Right forelimb (tissue), 1 donor: Measurements from ENCODE around the gene GTF2IRD1.
A peak's percentile ranks its signal among the peaks of the same experiment; 100 is the strongest.
"Not testable (repeated sequence)": the region's sequence is repeated elsewhere in the genome, so short reads cannot be mapped to it uniquely, and the experiment has no call there.

Experiments used
- DNase-seq: peaks from one replicate; pipeline ENCODE4 v3.0.0-alpha.2; 2018

GTF2IRD1 gene

DNA sequence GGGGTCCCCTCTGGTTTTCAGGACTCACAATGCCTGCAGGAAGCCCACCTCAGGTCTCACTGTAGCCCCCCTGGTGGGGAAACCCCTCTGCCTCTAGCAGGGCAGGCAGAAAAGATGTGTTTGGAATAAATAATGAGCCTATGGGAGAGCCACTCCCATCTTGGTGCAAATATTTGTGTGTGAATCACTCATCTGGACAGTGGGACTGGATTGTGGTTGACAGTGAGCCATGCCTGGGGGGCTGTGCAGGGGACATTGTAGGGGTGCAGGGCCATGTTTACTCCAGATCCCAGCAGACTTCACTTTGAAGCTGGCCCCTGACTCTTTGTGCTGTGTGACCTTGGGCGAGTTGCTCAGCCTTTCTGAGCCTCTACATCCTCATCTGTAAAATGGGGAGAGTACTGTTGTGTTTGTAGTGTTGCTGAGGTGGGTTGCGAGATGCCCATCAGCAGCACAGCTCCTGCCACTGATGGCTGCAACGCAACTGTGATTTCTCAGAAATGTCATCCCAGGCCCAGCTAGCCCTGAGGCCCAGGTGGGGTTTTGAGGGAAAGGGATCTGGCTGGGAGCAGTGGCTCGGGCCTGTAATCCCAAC is 20.7 kb downstream of the GTF2IRD1 start:
- no peak for DNase-seq

DNA sequence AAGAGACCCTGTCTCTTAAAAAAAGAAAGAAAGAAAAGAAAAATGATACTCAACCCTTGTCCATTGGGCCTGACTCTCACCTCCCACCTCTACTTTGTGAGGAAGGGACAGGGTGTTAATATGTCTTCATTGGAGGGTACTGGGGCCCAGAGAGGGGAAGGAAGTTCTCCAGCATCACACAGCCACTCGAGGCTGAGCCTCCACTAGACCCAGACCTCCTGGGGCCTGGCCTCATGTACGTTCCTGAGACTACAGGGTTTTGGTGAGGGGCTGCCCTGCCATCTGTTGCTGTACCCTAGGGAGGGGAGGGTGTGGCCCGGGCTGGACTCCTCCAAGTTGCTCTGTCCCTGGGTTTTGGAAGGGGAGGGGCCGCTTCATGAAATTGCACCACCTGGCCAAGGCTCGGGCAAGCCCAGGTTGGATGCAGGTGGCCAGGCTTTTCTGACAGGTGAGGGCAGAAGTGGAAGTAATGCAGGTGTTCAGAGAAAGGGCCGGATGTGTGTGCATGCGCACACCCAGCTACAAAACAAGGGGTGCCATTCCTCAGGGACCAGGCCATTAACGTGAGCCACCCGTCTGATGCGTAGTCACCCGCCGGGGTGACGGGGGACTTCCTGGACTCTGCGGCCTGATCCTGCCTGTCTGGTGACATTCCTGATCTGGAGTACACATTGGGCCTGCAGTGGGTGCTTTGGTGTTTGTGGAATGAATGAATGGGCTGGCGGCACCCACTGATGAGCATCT is 21.7 kb downstream of the GTF2IRD1 start:
- DNase-seq, result no peak

DNA sequence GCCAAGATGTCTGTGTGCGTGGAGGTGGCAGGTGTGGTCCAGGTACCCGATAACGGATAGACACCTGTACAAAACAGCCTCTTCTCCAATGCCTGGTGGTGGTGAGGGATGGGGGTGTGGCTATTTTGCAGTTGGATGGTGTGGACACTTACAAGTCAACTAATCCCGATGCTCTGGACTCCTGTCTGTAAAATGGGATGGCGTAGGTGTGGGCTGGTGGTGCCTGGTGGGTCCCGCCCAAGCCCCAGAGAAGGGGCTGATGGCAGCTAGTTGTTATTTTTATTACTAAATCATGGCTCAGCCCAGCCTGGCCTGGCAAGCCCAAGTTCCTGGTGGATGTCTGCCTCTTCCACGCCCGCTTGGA is 22.3 kb downstream of the GTF2IRD1 start:
- no peak for DNase-seq

- DNase-seq, result no peak
Measured at GRCh38 chr7:74476626-74477025, 22.9 kb downstream of the GTF2IRD1 start.

- no peak for DNase-seq
Measured at GRCh38 chr7:74478671-74479065, 25.0 kb downstream of the GTF2IRD1 start.

DNA sequence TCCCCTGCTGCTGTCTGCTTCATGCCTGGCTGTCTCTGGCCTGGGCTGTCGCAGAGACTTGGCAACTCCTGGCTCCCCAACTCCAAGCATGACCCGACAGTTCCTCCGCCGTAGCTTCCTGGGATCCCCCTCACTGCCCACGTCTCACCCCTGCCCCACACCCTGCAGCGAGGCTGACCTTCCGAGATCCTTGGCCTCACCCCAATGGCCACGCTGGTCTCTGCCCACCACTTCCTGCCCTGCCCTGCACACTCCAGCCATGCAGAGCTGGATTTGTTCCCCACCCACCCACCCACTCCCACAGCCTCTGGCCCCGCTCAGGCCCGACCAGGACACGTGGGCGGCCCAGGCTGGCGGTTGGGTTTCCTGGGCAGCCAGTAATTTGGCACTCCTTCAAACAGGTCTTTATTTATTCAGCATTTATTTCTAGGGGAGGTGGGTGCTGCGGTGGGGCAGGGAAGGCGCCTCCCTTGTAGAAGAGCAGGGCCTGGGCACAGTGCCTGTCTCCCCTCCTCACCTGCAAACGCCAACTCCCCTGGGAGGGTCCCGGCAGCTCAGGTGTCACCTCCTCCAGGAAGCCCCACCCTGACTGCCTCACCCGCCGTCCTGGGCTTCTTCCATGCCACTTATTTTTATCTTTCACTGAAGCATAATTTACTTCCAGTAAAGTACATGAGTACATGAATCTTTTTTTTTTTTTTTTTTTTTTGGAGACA is 25.5 kb downstream of the GTF2IRD1 start:
- DNase-seq, result no peak

- peak; percentile 78 for DNase-seq
Measured at GRCh38 chr7:74479961-74480829, 26.5 kb downstream of the GTF2IRD1 start.

GRCh38 chr7:74480861-74481417 is 27.2 kb downstream of the GTF2IRD1 start:
- DNase-seq, result peak; percentile 62

GRCh38 chr7:74481458-74482196 is 27.9 kb downstream of the GTF2IRD1 start:
- no peak for DNase-seq

GRCh38 chr7:74482197-74482467 is 28.4 kb downstream of the GTF2IRD1 start:
- DNase-seq, result no peak

DNA sequence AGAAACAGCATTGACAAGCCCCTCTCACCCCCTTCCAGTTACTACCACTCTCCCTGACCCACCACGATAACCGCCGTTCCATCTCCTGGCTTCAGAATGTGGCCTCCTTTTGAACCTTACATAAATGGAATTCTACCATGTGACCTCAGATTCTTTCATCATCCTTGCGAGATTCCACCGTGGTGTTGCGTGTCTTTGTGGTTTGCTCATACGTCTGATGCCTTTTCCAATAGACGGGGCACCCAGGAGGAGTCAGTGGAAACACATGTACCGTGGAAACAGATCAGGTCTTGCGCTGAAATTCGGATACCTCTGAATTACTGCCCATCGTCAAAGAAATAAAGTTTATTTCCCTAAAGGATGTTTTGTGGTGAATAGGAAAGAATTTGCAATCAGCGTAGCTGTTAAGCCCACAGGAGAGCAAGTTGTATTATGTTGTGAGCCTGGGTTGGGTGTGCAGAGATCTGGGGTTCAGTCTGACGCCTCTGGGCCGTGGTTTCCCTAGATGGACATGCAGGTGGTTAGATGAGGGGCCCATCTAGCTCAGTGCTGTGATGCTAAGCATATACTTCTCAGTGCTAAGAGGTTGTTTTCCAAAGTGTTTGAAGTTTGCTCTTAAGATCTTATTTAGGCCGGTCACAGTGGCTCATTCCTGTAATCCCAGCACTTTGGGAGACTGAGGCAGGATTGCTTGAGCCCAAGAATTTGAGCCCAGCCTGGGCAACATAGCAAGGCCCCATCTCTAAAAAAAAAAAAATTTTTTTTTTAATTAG is 29.1 kb downstream of the GTF2IRD1 start:
- DNase-seq, result no peak

DNA sequence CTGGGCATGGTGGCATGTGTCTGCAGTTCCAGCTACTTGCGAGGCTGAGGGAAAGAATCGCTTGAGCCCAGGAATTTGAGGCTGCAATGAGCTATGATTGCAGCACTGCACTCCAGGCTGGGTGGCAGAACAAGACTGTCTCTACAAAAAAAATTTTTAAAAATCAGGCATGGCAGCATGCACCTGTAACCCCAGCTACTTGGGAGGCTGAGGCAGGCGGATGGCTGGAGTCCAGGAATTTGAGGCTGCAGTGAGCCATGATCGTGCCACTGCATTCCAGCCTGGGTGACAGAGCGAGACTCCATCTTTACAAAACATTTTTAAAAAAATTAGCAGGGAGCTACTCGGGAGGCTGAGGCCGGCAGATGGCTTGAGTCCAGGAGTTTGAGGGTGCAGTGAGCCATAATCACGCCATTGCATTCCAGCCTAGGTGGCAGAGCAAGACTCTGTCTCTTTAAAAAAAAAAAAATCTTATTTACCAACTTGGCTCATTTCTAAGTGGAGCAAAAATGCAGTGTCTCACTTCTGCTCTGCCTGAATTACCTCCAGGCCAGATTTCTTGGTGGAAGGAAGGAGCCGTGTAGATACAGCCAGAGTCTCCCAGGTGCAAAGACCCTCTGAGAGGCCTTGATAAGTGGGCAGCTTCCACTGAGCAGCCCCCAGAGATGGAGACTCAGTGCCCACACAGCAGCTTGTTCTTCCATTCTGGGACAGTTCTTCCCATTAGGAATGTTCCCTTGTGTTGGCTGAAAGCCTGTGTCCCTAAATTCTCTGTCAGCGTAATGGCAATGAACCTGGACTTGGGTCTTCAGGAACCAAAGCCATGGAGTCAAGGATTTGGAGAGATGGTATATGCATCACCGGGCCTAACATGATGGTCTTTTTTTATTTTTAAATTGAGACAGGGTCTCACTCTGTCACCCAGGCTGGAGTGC is 30.0 kb downstream of the GTF2IRD1 start:
- DNase-seq, result no peak

DNA sequence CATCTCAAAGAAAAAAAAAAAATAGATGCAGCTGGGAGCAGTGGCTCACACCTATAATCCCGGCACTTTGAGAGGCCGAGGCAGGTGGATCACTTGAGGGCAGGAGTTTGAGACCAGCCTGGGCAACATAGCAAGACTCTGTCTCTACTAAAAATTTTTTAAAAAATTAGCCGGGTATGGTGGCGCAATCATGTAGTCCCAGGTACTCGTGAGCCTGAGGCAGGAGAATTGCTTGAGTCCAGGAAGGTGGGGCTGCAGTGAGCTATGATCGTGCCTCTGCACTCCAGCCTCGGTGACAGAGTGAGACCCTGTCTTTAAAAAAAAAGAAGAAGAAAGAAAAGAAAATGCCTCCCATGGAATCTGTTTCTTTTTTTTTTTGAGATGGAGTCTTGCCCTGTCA is 31.9 kb downstream of the GTF2IRD1 start:
- no peak for DNase-seq

- DNase-seq, result not testable (repeated sequence)
Measured at GRCh38 chr7:74488518-74489030, 34.9 kb downstream of the GTF2IRD1 start.

DNA sequence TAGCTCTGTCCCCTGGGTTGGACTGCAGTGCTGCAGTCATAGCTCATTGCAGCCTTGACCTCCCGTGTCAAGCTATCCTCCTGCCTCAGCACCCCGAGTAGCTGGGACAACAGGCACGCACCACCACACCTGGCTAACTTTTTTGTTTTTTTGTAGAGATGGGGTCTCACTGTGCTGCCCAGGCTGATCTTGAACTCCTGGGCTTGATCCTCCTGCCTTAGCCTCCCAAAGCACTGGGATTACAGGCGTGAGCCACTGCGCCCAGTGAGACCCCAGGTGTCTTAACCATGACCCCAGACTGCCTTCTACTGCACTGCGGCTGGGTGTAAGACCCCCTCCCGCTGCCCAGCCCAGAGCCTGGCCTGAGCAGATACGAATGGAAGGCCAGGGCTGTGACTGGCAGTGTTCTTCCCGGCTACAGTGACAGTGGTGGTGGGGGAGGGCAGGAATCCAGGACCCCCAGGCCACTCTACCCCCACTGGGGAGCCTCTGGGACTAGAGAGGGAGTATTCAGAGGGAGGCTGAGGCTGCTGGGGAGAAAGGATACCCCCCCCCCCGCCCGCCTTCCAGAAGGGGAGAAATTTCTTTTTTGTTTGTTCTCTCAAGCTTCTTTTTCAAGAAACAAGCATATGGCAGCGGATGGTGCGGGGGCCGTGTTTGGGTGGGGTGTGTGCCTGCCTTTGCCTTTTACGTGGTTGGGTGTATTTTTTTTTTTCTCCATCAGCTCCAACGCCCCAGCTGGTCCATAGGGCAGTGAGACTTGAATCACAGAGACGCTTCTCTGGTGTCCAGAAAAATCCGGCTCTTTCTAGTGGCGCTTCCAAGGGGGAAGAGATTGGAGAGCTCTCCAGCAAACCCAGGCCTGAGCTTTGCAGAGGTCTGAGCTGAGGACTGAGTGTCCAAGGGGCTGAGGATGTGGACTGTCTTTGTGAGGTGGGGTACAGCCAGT is 36.6 kb downstream of the GTF2IRD1 start:
- DNase-seq, result no peak

DNA sequence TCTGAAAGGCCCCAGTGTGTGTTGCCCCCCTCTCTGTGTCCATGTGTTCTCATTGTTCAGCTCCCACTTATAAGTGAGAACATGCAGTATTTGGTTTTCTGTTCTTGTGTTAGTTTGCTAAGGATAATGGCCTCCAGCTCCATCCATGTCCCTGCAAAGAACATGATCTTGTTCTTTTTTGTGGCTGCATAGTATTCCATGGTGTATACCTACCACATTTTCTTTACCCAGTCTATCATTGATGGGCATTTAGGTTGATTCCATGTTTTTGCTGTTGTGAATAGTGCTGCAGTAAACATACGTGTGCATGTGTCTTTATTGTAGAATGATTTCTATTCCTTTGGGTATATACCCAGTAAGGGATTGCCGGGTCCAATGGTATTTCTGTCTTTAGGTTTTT is 37.8 kb downstream of the GTF2IRD1 start:
- DNase-seq, result not testable (repeated sequence)

DNA sequence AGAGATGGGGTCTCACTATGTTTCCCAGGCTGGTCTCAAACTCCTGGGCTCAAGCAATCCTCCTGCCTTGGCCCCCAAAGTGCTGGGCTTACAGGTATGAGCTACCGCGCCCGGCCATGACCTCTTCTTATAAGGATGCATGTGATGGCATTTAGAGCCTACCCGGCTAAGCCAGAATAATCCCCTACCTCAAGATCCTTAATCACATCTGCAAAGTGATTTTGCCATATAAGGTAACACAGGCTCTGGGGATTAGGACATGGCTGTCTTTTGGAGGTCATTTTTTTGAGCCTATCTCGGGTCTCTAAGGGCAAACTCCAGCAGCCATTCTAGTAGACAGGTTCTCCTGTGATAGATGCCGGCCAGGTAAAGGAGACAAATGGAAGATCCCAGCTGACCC is 39.6 kb downstream of the GTF2IRD1 start:
- no peak for DNase-seq

GRCh38 chr7:74494076-74494548 is 40.4 kb downstream of the GTF2IRD1 start:
- no peak for DNase-seq
